Measurements from ENCODE around the gene UQCRQ.
A peak's percentile ranks its signal among the peaks of the same experiment; 100 is the strongest.

UQCRQ gene

GRCh38 chr5:132866342-132867045 is at the start of gene UQCRQ, which contains the start of gene GDF9:
TSS of gene UQCRQ (plus strand) at chr5:132866642. CDS start at chr5:132866882, 240 bp downstream.
TSS of gene GDF9 (minus strand) at chr5:132866469. CDS start at chr5:132864533, 1,936 bp downstream.
- DNase-seq (ENCODE audit: low spot score), result peak; percentile 100

GRCh38 chr5:132817011-132817410 is 49.4 kb upstream of the UQCRQ start:
- no peak for DNase-seq (ENCODE audit: low spot score)

GRCh38 chr5:132819468-132819867 is 47.0 kb upstream of the UQCRQ start:
- DNase-seq (ENCODE audit: low spot score), result no peak

GRCh38 chr5:132820162-132820754 is 46.2 kb upstream of the UQCRQ start:
- DNase-seq (ENCODE audit: low spot score), result peak; percentile 92

GRCh38 chr5:132821350-132821749 is 45.1 kb upstream of the UQCRQ start:
- no peak for DNase-seq (ENCODE audit: low spot score)

GRCh38 chr5:132821791-132822190 is 44.7 kb upstream of the UQCRQ start:
- DNase-seq (ENCODE audit: low spot score), result no peak

- DNase-seq (ENCODE audit: low spot score), result no peak
Measured at GRCh38 chr5:132822650-132823480, 43.6 kb upstream of the UQCRQ start.

- DNase-seq (ENCODE audit: low spot score), result no peak
Measured at GRCh38 chr5:132823481-132824050, 42.9 kb upstream of the UQCRQ start.

- no peak for DNase-seq (ENCODE audit: low spot score)
Measured at GRCh38 chr5:132824426-132824825, 42.0 kb upstream of the UQCRQ start.

GRCh38 chr5:132825033-132825833 is 41.2 kb upstream of the UQCRQ start:
- DNase-seq (ENCODE audit: low spot score), result no peak

GRCh38 chr5:132825834-132826391 is 40.5 kb upstream of the UQCRQ start:
- DNase-seq (ENCODE audit: low spot score), result no peak

- DNase-seq (ENCODE audit: low spot score), result no peak
Measured at GRCh38 chr5:132826424-132827082, 39.9 kb upstream of the UQCRQ start.

- DNase-seq (ENCODE audit: low spot score), result no peak
Measured at GRCh38 chr5:132827943-132828673, 38.3 kb upstream of the UQCRQ start.

GRCh38 chr5:132828846-132829494 is 37.5 kb upstream of the UQCRQ start:
- no peak for DNase-seq (ENCODE audit: low spot score)

- peak; percentile 86 for DNase-seq (ENCODE audit: low spot score)
Measured at GRCh38 chr5:132829742-132830435, 36.6 kb upstream of the UQCRQ start.

- peak; percentile 81 for DNase-seq (ENCODE audit: low spot score)
Measured at GRCh38 chr5:132830436-132831094, 35.9 kb upstream of the UQCRQ start, which contains the start of gene SHROOM1. TSS of gene SHROOM1 (minus strand) at chr5:132830647. CDS start at chr5:132826140, 4,507 bp downstream.

GRCh38 chr5:132831095-132831860 is 35.2 kb upstream of the UQCRQ start:
- DNase-seq (ENCODE audit: low spot score), result no peak
